ENCODE measurements around the gene HS3ST6. TPM values are rescaled to one million over a fixed set of nuclear protein-coding genes. Genes with fewer than 3 reads are reported as not detected.

The HS3ST6 gene
- polyA plus RNA-seq, 2 donors = 8.0 to 16.3 TPM

DNA sequence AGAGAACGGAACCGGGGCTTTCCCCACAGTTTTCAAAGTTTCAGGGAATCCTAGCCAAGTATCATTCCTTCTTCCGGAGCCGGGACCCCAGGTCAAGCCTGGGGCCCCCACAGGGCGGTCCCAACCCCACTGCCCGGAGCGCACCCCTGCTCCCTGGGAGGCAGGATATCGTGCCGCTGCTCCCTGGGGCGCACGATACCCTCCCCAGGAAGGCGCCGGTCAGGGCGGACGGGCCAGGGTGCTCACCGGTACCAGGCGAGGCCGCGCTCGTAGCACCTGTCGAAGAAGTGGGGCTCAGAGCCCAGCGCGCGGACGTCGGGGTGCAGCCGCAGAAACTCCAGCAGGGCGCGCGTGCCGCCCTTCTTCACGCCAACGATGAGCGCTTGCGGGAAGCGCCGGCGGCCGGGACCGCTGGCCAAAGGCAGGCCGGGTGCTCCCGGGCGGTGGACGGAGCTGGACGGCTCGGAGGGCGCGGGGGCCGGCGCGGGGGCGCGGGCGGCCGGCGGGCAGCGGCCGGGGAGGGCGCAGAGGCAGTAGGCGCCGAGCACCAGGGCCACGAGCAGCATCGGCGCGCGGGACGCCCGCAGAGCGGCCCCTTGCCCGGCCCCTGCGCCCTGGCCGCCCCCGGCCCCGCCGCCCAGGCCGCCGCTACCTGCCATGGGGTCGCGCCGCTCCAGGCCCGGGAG lies 407 bp downstream of the HS3ST6 start:
- peaks cover 17 to 31% of the 10 kb centered on the region in 2 donors for H3K4me1 ChIP-seq (ENCODE audit: control insufficient read depth in 2 of 2, insufficient read depth in 2 of 2, low read length in 1 of 2)
- peaks cover 0 to 17% of the 10 kb centered on the region in 2 donors for H3K27me3 ChIP-seq (ENCODE audit: control insufficient read depth in 1 of 2, insufficient read depth in 2 of 2, low read length in 2 of 2)
- H3K4me3 ChIP-seq (ENCODE audit: low read depth in 1 of 2, low read length in 2 of 2) = peak overlapping the region; percentile 57 to 64
- H3K36me3 ChIP-seq (ENCODE audit: control insufficient read depth in 2 of 2, insufficient read depth in 2 of 2, low read length in 1 of 2) = no peaks in the 10 kb centered on the region
- WGBS, 2 donors = 1 to 2% methylated on average over 72 to 81 of the region's 81 CpGs
- peak overlapping the region in 1 of 2 donors; percentile 16 for H3K27ac ChIP-seq (ENCODE audit: low read depth in 2 of 2, low read length in 1 of 2)
- H3K9me3 ChIP-seq (ENCODE audit: control insufficient read depth in 2 of 2, insufficient read depth in 1 of 2, low read depth in 1 of 2, low read length in 1 of 2) = peaks cover 0 to 2% of the 10 kb centered on the region in 2 donors

DNA sequence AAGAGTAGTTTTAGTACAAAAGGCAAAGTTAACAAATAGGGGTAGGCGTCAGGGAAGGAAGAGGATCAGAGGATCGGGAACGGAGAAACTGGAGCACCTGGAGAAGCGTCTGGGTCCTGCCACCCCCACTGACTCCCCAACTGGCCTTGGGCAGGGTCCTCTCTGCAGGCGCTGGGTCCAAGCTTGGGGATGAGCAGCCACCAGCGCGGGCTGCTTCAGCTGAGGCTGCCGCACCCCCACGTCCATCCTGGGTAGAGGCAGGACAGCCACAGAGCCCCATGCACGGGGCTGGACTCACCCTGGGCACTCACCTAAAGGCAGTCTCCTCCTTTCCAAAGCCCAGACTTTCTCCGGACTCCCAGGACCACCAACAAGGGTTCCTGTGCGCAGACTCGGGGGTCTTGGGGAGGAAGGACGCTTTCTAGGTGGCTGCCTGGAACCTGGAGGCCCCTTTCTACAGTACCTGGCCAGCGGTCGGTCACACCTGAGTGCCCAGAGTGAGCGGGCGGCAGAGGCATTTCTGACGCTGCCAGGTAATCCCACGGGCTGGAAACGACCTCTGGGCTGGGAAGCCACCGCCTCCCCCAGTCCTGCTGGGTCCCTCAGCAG lies 1.1 kb downstream of the HS3ST6 start:
- Histone ChIP-seq H3K27me3 (ENCODE audit: control insufficient read depth in 1 of 2, insufficient read depth in 2 of 2, low read length in 2 of 2) (peaks cover 0 to 17% of the 10 kb centered on the region in 2 donors), H3K36me3 (ENCODE audit: control insufficient read depth in 2 of 2, insufficient read depth in 2 of 2, low read length in 1 of 2) (no peaks in the 10 kb centered on the region), H3K4me1 (ENCODE audit: control insufficient read depth in 2 of 2, insufficient read depth in 2 of 2, low read length in 1 of 2) (peaks cover 17 to 34% of the 10 kb centered on the region in 2 donors), H3K4me3 (ENCODE audit: low read depth in 1 of 2, low read length in 2 of 2) (peak overlapping the region; percentile 57 to 64), H3K9me3 (ENCODE audit: control insufficient read depth in 2 of 2, insufficient read depth in 1 of 2, low read depth in 1 of 2, low read length in 1 of 2) (peaks cover 0 to 2% of the 10 kb centered on the region in 2 donors), H3K27ac (ENCODE audit: low read depth in 2 of 2, low read length in 1 of 2) (no peak overlapping the region)
- WGBS, 2 donors = 4 to 7% methylated on average over 22 of the region's 22 CpGs

DNA sequence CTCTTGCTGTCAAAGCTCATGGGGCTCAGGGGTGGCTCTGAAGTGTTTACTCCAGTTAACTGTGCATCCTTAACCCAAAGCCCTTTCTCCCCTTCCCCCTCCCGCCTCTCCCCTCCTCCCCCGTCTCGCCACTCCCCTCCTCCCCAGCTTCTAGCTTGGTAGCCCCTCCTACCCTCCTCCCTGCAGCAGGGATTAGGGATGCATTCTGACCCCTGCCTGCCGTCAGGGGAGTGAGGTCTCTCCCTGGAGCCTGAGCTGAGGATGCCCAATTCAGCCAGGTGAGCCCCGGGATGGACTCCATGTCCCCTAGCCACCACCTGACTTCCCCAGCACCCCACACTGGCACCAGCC lies 1.6 kb downstream of the HS3ST6 start:
- H3K4me1 ChIP-seq (ENCODE audit: control insufficient read depth in 2 of 2, insufficient read depth in 2 of 2, low read length in 1 of 2) = peaks cover 17 to 39% of the 10 kb centered on the region in 2 donors

DNA sequence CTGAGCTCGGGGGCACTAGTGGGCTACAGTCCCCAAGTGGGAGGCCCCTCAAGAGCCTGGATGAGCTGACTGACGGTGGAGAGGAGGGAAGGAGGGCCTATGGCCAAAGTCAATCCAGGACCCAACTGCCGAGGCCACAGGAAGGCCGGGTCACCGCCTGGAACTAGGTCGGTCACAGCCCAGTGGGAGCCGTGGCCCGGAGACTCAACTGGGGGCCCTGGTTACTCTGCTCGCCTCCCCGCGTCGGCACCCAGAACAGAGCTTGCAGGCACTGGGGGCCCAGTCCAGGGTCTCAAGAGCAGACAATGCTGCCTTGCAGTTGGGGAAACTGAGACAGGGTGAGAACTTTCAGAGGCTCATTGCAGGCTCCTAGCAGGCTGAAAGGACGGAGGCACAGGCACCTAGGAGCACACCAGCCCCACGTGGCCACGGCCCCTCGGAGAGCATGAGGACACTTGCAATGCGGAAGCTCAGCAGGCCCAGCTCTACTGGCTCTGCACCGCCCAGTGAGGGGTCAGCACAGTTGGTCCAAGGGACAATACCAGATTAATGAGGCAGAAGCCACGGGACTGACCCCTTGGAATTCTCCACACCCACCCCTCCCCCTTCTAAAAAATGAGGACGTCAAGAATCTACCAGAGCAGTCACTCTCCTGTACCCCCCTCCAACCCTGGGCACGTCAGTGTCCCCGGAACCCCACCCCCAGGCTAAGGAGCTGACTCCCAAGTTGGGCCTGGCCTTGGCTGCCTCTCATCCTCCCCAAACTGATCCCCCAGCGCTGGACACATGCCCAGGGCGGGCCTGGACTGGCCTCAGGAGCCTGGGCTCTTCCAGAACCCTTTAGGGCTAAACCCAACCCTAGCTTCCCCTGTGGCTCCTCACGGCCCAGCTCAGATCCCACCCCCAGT lies 2.2 kb downstream of the HS3ST6 start:
- H3K4me1 ChIP-seq (ENCODE audit: control insufficient read depth in 2 of 2, insufficient read depth in 2 of 2, low read length in 1 of 2) = peaks cover 17 to 41% of the 10 kb centered on the region in 2 donors
- H3K27me3 ChIP-seq (ENCODE audit: control insufficient read depth in 1 of 2, insufficient read depth in 2 of 2, low read length in 2 of 2) = peaks cover 0 to 17% of the 10 kb centered on the region in 2 donors
- H3K36me3 ChIP-seq (ENCODE audit: control insufficient read depth in 2 of 2, insufficient read depth in 2 of 2, low read length in 1 of 2) = no peaks in the 10 kb centered on the region
- peak overlapping the region in 1 of 2 donors; percentile 14 for H3K4me3 ChIP-seq (ENCODE audit: low read depth in 1 of 2, low read length in 2 of 2)
- H3K27ac ChIP-seq (ENCODE audit: low read depth in 2 of 2, low read length in 1 of 2) = no peak overlapping the region
- H3K9me3 ChIP-seq (ENCODE audit: control insufficient read depth in 2 of 2, insufficient read depth in 1 of 2, low read depth in 1 of 2, low read length in 1 of 2) = peaks cover 0 to 2% of the 10 kb centered on the region in 2 donors
- 62 to 69% methylated on average over 25 of the region's 25 CpGs for WGBS, 2 donors

More for the DNA sequence above, 1.6 kb downstream of the HS3ST6 start:
- no peak overlapping the region for H3K27ac ChIP-seq (ENCODE audit: low read depth in 2 of 2, low read length in 1 of 2)
- H3K27me3 ChIP-seq (ENCODE audit: control insufficient read depth in 1 of 2, insufficient read depth in 2 of 2, low read length in 2 of 2) = peaks cover 0 to 17% of the 10 kb centered on the region in 2 donors
- peak overlapping the region; percentile 57 to 64 for H3K4me3 ChIP-seq (ENCODE audit: low read depth in 1 of 2, low read length in 2 of 2)
- peaks cover 0 to 2% of the 10 kb centered on the region in 2 donors for H3K9me3 ChIP-seq (ENCODE audit: control insufficient read depth in 2 of 2, insufficient read depth in 1 of 2, low read depth in 1 of 2, low read length in 1 of 2)
- no peaks in the 10 kb centered on the region for H3K36me3 ChIP-seq (ENCODE audit: control insufficient read depth in 2 of 2, insufficient read depth in 2 of 2, low read length in 1 of 2)
- WGBS, 2 donors = 13 to 23% methylated on average over 5 of the region's 5 CpGs

DNA sequence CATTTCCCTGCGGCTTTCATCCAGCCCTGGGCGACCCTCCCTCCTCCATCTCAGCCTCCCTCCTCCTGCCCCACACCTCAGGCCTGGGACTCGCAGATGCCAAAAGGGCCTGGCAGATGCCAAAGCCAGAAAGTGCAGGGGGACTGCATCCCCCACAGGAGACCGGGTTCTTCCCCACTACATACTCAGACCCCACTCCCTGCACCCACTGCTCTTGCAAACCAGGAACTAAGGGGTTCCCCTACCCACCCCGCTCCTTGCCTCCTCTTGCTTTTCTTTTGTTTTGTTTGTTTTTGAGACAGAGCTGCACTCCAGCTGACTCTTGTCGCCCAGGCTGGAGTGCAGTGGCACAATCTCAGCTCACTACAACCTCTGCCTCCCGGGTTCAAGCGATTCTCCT lies 3.2 kb downstream of the HS3ST6 start:
- H3K4me3 ChIP-seq (ENCODE audit: low read depth in 1 of 2, low read length in 2 of 2) = no peak overlapping the region
- 58 to 63% methylated on average over 7 to 8 of the region's 8 CpGs for WGBS, 2 donors
- H3K36me3 ChIP-seq (ENCODE audit: control insufficient read depth in 2 of 2, insufficient read depth in 2 of 2, low read length in 1 of 2) = no peaks in the 10 kb centered on the region
- H3K9me3 ChIP-seq (ENCODE audit: control insufficient read depth in 2 of 2, insufficient read depth in 1 of 2, low read depth in 1 of 2, low read length in 1 of 2) = peaks cover 0 to 2% of the 10 kb centered on the region in 2 donors
- peak overlapping the region in 1 of 2 donors; percentile 22 for H3K27ac ChIP-seq (ENCODE audit: low read depth in 2 of 2, low read length in 1 of 2)
- peaks cover 0 to 12% of the 10 kb centered on the region in 2 donors for H3K27me3 ChIP-seq (ENCODE audit: control insufficient read depth in 1 of 2, insufficient read depth in 2 of 2, low read length in 2 of 2)
- peaks cover 12 to 44% of the 10 kb centered on the region in 2 donors for H3K4me1 ChIP-seq (ENCODE audit: control insufficient read depth in 2 of 2, insufficient read depth in 2 of 2, low read length in 1 of 2)

DNA sequence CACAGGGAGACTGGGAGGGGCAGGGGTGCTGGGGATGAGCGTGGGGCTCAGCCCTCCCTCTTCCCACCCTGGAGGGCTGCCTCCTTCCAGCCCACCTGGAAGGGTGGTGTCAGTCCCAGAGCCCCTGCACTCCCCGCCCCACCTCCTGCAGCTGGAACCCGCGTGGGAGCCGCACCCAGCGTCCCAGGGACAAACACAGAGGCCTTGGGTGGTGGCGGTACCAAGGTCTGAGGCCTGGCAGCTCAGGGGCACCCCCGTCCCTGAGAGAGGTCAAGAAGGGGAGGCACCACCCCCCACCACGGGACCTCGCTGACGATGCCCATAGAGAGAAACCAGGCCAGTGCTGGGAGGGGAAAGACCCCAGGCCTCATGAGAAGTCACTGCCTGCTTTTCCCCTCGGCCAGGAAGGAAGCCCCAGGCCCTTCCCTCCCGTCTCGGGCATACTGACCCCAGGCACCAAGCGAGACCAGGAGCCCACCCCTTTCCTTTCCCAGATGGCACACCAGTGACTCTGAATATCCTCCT lies 4.1 kb downstream of the HS3ST6 start:
- H3K27me3 ChIP-seq (ENCODE audit: control insufficient read depth in 1 of 2, insufficient read depth in 2 of 2, low read length in 2 of 2) = peaks cover 0 to 7% of the 10 kb centered on the region in 2 donors

DNA sequence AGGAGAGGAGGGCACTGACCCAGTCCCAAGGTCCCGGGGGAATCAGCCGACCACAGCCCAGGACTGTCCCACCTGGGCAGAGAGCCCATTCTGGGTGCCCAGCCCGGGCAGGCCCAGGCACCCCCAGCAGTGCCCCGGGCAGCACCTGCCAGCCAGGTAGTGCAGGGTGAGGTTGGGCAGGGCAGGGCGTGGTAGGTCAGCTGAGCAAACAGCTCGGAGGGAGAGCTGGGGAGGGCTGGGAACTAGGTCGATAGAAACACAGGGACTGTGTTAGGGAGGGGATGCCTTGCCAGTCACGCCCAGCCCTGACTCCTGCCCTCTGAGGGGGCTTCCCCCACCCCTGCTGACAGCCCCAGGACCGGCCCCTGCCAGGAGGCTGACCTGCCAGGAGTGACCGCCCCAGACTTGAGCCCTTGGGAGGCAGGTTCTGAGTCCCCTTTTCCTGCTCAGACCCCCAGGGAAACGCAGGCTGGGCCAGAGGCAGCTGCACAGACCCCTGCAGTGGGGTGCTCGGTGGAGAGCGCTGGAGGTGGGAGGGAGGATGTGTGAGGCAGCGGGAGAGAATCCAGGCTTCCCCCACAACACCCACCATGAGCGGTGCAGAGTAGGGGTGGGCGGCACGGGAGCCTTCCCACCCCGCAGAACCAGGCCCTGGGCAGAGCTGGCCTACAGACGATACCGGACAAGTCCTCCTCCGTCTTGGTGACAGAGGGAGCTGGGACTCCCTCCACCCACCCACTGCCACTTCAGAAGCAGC lies 4.7 kb downstream of the HS3ST6 start:
- peaks cover 0 to 7% of the 10 kb centered on the region in 2 donors for H3K27me3 ChIP-seq (ENCODE audit: control insufficient read depth in 1 of 2, insufficient read depth in 2 of 2, low read length in 2 of 2)
- H3K4me3 ChIP-seq (ENCODE audit: low read depth in 1 of 2, low read length in 2 of 2) = no peak overlapping the region
- WGBS, 2 donors = 31 to 33% methylated on average over 20 to 21 of the region's 21 CpGs
- H3K9me3 ChIP-seq (ENCODE audit: control insufficient read depth in 2 of 2, insufficient read depth in 1 of 2, low read depth in 1 of 2, low read length in 1 of 2) = no peaks in the 10 kb centered on the region
- no peaks in the 10 kb centered on the region for H3K36me3 ChIP-seq (ENCODE audit: control insufficient read depth in 2 of 2, insufficient read depth in 2 of 2, low read length in 1 of 2)
- peak overlapping the region; percentile 77 to 83 for H3K27ac ChIP-seq (ENCODE audit: low read depth in 2 of 2, low read length in 1 of 2)
- peaks cover 10 to 48% of the 10 kb centered on the region in 2 donors for H3K4me1 ChIP-seq (ENCODE audit: control insufficient read depth in 2 of 2, insufficient read depth in 2 of 2, low read length in 1 of 2)

More for the DNA sequence above, 4.1 kb downstream of the HS3ST6 start:
- WGBS, 2 donors = 41 to 46% methylated on average over 11 to 15 of the region's 15 CpGs
- Histone ChIP-seq H3K36me3 (ENCODE audit: control insufficient read depth in 2 of 2, insufficient read depth in 2 of 2, low read length in 1 of 2) (no peaks in the 10 kb centered on the region), H3K4me1 (ENCODE audit: control insufficient read depth in 2 of 2, insufficient read depth in 2 of 2, low read length in 1 of 2) (peaks cover 12 to 51% of the 10 kb centered on the region in 2 donors), H3K4me3 (ENCODE audit: low read depth in 1 of 2, low read length in 2 of 2) (no peak overlapping the region), H3K9me3 (ENCODE audit: control insufficient read depth in 2 of 2, insufficient read depth in 1 of 2, low read depth in 1 of 2, low read length in 1 of 2) (no peaks in the 10 kb centered on the region), H3K27ac (ENCODE audit: low read depth in 2 of 2, low read length in 1 of 2) (peak overlapping the region; percentile 77 to 83)

DNA sequence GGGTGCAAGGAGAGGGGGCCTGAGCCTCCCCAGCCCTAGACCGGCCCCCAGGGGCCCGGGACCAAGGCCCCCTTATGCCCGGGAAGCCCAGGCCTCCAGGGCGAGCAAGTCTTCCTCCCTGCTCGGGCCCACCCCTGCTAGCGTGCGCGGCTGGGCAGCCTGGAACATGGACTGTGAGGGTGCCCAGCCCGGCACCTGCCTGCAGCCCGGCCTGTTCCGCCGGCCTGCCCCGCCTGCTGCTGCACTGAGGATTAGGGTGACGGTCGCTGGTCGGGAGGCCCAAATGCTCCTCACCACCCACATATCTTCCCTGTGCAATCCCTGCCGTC lies 6.0 kb downstream of the HS3ST6 start:
- H3K27ac ChIP-seq (ENCODE audit: low read depth in 2 of 2, low read length in 1 of 2) = peak overlapping the region in 1 of 2 donors; percentile 82

More for the DNA sequence above, 6.0 kb downstream of the HS3ST6 start:
- no peak overlapping the region for H3K4me3 ChIP-seq (ENCODE audit: low read depth in 1 of 2, low read length in 2 of 2)
- H3K9me3 ChIP-seq (ENCODE audit: control insufficient read depth in 2 of 2, insufficient read depth in 1 of 2, low read depth in 1 of 2, low read length in 1 of 2) = no peaks in the 10 kb centered on the region
- no peaks in the 10 kb centered on the region for H3K27me3 ChIP-seq (ENCODE audit: control insufficient read depth in 1 of 2, insufficient read depth in 2 of 2, low read length in 2 of 2)
- peaks cover 4 to 46% of the 10 kb centered on the region in 2 donors for H3K4me1 ChIP-seq (ENCODE audit: control insufficient read depth in 2 of 2, insufficient read depth in 2 of 2, low read length in 1 of 2)
- H3K36me3 ChIP-seq (ENCODE audit: control insufficient read depth in 2 of 2, insufficient read depth in 2 of 2, low read length in 1 of 2) = no peaks in the 10 kb centered on the region
- 64 to 68% methylated on average over 17 of the region's 17 CpGs for WGBS, 2 donors

Measured in esophagus (tissue), 2 donors.